GM23248 (cell line): ENCODE data around the gene DIAPH3. TPM values are rescaled to one million over a fixed set of nuclear protein-coding genes. Genes with fewer than 3 reads are reported as not detected.

Experiments used
- DNase-seq: peaks from one replicate; pipeline ENCODE4 v3.0.0-alpha.2; 2015
- H2AFZ ChIP-seq: fragments of 200-600 bp; sonication (generic); 2 replicates; pipeline ENCODE4 v1.6.1; 2016; ENCODE audit warnings: antibody characterized with exemption
- H3F3A ChIP-seq: fragments of 200-600 bp; sonication (generic); 2 replicates; pipeline ENCODE4 v1.6.1; 2016; ENCODE audit warnings: mild to moderate bottlenecking, antibody characterized with exemption, mixed run types; ENCODE audit not compliant: insufficient read depth
- H3K27ac ChIP-seq: fragments of 200-600 bp; sonication (generic); 2 replicates; pipeline ENCODE4 v1.5.1; 2016; ENCODE audit warnings: mild to moderate bottlenecking
- H3K27me3 ChIP-seq: fragments of 200-600 bp; sonication (generic); replicated peaks from 2 replicates; pipeline ENCODE4 v1.6.1; 2016; ENCODE audit warnings: mild to moderate bottlenecking; ENCODE audit not compliant: insufficient read depth
- H3K36me3 ChIP-seq: fragments of 200-600 bp; sonication (generic); 2 replicates; pipeline ENCODE4 v1.6.1; 2016; ENCODE audit warnings: low read depth, mild to moderate bottlenecking
- H3K4me1 ChIP-seq: fragments of 200-600 bp; sonication (generic); 2 replicates; pipeline ENCODE4 v1.6.1; 2016; ENCODE audit warnings: mild to moderate bottlenecking; ENCODE audit not compliant: insufficient read depth
- H3K4me2 ChIP-seq: fragments of 200-600 bp; sonication (generic); one replicate; pipeline ENCODE4 v1.6.1; 2016; ENCODE audit warnings: mild to moderate bottlenecking; ENCODE audit not compliant: unreplicated experiment
- H3K4me3 ChIP-seq: fragments of 200-600 bp; sonication (generic); 2 replicates; pipeline ENCODE4 v1.5.1; 2016; ENCODE audit warnings: mild to moderate bottlenecking
- H3K79me2 ChIP-seq: fragments of 200-600 bp; sonication (generic); 2 replicates; pipeline ENCODE4 v1.6.1; 2016; ENCODE audit warnings: mild to moderate bottlenecking; ENCODE audit not compliant: insufficient read depth
- H3K9ac ChIP-seq: fragments of 200-600 bp; sonication (generic); 2 replicates; pipeline ENCODE4 v1.6.1; 2016; ENCODE audit warnings: mild to moderate bottlenecking
- H3K9me2 ChIP-seq: fragments of 200-600 bp; sonication (generic); 2 replicates; pipeline ENCODE4 v1.6.1; 2016; ENCODE audit warnings: mixed run types, mild to moderate bottlenecking, moderate library complexity; ENCODE audit not compliant: insufficient read depth
- H3K9me3 ChIP-seq: fragments of 200-600 bp; sonication (generic); one replicate; pipeline ENCODE4 v1.6.1; 2017; ENCODE audit warnings: low read depth
- H4K20me1 ChIP-seq: fragments of 200-600 bp; sonication (generic); 2 replicates; pipeline ENCODE4 v1.6.0; 2016; ENCODE audit not compliant: insufficient read depth
- EZH2 ChIP-seq: fragments of 200-600 bp; sonication (generic); IDR thresholded peaks from 2 replicates; pipeline ENCODE4 v1.6.1; 2018; ENCODE audit warnings: antibody characterized with exemption, mild to moderate bottlenecking; ENCODE audit not compliant: insufficient read depth, poor library complexity, severe bottlenecking
- EZH2phosphoT487 ChIP-seq: fragments of 200-600 bp; sonication (generic); IDR thresholded peaks from 2 replicates; pipeline ENCODE4 v1.6.1; 2018; ENCODE audit warnings: antibody characterized with exemption, moderate library complexity, mild to moderate bottlenecking, low read depth; ENCODE audit not compliant: insufficient read depth
- WGBS, 2 experiments: methylation state at CpG; one replicate each; pipeline ENCODE4 v1.1.6; 2015 to 2017; ENCODE audit warnings: low lambda C conversion rate in 2 of 2, low coverage in 1 of 2; ENCODE audit errors: missing lambda C conversion rate in 2 of 2; 5-methylcytosine and 5-hydroxymethylcytosine counted together
- in situ Hi-C: fragments of 300-500 bp; cut with MboI; formaldehyde crosslinking; loops from 2 replicates; pipeline ENCODE4 v1.15.0; 2020
- polyA plus RNA-seq: library from polyadenylated mRNA; unstranded; fragments of >200 nt; fragmentation: Nextera tagmentation; extraction: Ambion mirVana; gene quantifications from 2 replicates; pipeline ENCODE4 v1.2.1, GENCODE V29; 2016
- total RNA-seq: library from RNA; depleted of rRNA; stranded (reverse); fragments of >200 nt; shearing (Covaris generic); gene quantifications from 2 replicates; pipeline ENCODE4 v1.2.3, GENCODE V29; 2014

DIAPH3 gene
- total and polyA plus RNA-seq, 2 experiments from 2014 or later = 12.1 to 18.1 TPM

DNA sequence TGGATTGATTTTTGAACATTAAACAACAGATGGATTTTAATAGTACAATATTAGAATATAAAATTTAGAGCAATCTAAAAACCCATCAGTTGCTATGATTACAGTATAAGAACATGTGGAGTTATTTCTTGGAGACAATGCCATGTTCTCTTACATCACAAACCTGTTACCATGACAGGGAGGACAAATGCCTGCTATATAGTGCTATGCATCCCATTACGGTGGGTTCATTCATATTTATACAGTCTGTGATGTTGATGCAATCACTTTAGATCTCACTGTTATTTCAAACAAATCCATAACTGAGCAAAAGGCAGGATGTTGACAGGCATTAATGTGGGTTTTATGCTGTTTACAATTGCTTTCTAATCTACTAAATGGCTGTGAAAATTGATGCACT is 467.5 kb downstream of the DIAPH3 start:
- Histone ChIP-seq H3K4me1 (peaks cover 8% of the 10 kb centered on the region), H4K20me1 (no peaks in the 10 kb centered on the region), H2AFZ (no peak overlapping the region), H3K9ac (no peak overlapping the region), H3K27me3 (no peaks in the 10 kb centered on the region), H3K4me3 (no peak overlapping the region), H3K4me2 (no peak overlapping the region), H3K9me2 (no peaks in the 10 kb centered on the region), H3K36me3 (no peaks in the 10 kb centered on the region), H3K27ac (no peak overlapping the region), H3K9me3 (no peaks in the 10 kb centered on the region), H3F3A (no peaks in the 10 kb centered on the region; the same call in 1 of the 2 replicates), H3K79me2 (no peaks in the 10 kb centered on the region)
- 91 to 100% methylated on average over 1 of the region's 1 CpG for WGBS, 2 experiments
- TF ChIP-seq EZH2 (no peak), EZH2phosphoT487 (no peak)
- DNase-seq = no peak
- in situ Hi-C loops = no loop called here

DNA sequence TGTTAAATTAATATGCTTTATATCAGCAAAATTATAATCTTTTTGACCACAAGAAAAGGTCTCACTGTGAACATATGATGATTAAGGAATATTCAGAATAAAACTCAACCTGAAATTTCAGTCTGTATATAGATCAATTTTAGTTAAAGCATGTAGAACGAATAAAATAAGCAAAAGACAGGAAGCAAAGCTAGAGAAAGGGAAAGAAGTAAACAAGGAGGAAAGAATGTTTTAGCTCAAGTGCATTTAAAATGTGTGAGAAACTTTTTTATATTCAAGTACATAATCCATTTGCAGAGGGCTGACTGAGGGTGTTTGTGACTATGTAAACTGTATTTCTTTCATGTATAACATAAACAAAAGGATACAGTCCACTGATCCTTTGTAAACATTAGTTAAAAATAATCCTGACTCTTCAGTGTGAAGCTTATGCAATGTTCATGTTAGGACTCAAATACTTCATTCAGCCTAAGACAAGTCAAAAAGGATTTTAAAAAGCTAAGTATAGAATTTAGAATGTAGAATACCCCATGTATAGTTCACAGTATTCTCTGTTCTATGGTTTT is 472.1 kb downstream of the DIAPH3 start:
- H2AFZ ChIP-seq = no peak overlapping the region
- H3K9me3 ChIP-seq = no peaks in the 10 kb centered on the region
- peaks cover 13% of the 10 kb centered on the region for H3K4me1 ChIP-seq
- no peaks in the 10 kb centered on the region for H4K20me1 ChIP-seq
- no peaks in the 10 kb centered on the region for H3F3A ChIP-seq
- no peaks in the 10 kb centered on the region for H3K9me2 ChIP-seq
- TF ChIP-seq EZH2 = no peak
- no peak for TF ChIP-seq EZH2phosphoT487
- peak overlapping the region; percentile 19 for H3K4me2 ChIP-seq
- H3K27ac ChIP-seq = no peak overlapping the region
- no peak overlapping the region for H3K9ac ChIP-seq
- 94 to 100% methylated on average over 1 of the region's 1 CpG for WGBS, 2 experiments
- DNase-seq = peak; percentile 6
- in situ Hi-C loops = no loop called here
- no peaks in the 10 kb centered on the region for H3K27me3 ChIP-seq
- H3K79me2 ChIP-seq = no peaks in the 10 kb centered on the region
- H3K36me3 ChIP-seq = no peaks in the 10 kb centered on the region
- H3K4me3 ChIP-seq = no peak overlapping the region

DNA sequence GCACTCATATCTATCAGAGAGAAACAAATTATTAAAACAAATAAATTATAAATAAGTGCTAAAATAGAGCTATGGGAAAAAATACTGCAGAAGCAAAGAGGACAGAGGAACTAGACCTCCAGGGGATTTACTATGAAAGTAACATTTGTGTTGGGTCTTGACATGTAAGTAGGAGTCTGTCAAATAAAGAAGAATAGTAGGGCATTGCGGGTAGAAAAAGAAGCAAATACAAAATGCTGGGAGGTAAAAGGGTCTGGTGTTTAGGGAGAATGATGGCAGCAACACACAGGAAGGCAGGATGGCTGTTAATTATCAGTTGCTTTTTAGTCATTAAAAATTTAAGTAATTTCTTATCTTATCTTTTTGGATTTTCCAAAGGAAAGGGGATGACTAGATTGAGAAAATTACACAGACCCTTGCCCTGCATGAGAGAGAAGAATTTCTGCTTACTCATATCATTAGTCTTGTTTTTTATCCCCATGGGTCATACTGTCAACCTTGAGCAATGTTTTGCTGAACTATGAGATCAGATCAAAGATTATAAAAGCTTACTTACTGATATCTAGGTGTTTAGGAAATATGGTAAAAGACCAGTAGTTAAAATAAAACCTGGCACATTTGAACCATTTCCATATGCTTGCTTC is 472.7 kb downstream of the DIAPH3 start:
- no peaks in the 10 kb centered on the region for H3K27me3 ChIP-seq
- 94% methylated on average over 1 of the region's 1 CpG for WGBS, 2 experiments
- H3K4me2 ChIP-seq = peak overlapping the region; percentile 19
- no peaks in the 10 kb centered on the region for H3F3A ChIP-seq
- H3K9me3 ChIP-seq = no peaks in the 10 kb centered on the region
- H3K4me1 ChIP-seq = peaks cover 13% of the 10 kb centered on the region
- H3K79me2 ChIP-seq = no peaks in the 10 kb centered on the region
- H3K9ac ChIP-seq = no peak overlapping the region
- no peaks in the 10 kb centered on the region for H4K20me1 ChIP-seq
- TF ChIP-seq EZH2 = no peak
- TF ChIP-seq EZH2phosphoT487 = no peak
- no peaks in the 10 kb centered on the region for H3K9me2 ChIP-seq
- DNase-seq = peak; percentile 28
- no peaks in the 10 kb centered on the region for H3K36me3 ChIP-seq
- in situ Hi-C loops = no loop called here
- H3K4me3 ChIP-seq = no peak overlapping the region
- H2AFZ ChIP-seq = no peak overlapping the region
- no peak overlapping the region for H3K27ac ChIP-seq

DNA sequence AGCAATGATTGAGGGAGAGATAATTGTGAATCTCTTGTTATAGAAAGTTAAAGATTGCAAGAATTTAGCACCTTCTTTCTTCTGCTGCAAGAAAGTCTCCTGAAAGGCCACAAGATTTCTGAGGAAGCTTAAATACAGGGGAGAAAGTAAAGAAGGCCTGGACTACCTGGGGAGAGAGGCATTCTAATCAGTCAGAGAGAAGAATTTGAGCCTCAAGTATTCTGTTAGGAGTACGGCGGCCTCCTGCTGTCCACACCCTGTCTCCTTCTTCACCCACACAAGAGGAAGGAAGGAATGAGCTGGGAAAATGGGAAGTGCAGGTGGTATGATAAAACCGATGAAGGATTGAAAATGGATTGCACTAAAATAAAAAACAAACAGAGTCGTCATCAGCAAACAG is 474.7 kb downstream of the DIAPH3 start:
- in situ Hi-C loops = no loop called here
- H4K20me1 ChIP-seq = no peaks in the 10 kb centered on the region
- no peak overlapping the region for H3K9ac ChIP-seq
- no peak for DNase-seq
- WGBS, 2 experiments = 98% methylated on average over 4 of the region's 4 CpGs
- no peaks in the 10 kb centered on the region for H3K36me3 ChIP-seq
- no peak overlapping the region for H3K4me2 ChIP-seq
- no peaks in the 10 kb centered on the region for H3K9me2 ChIP-seq
- no peaks in the 10 kb centered on the region for H3K9me3 ChIP-seq
- H3K79me2 ChIP-seq = no peaks in the 10 kb centered on the region
- H3K4me3 ChIP-seq = no peak overlapping the region
- no peaks in the 10 kb centered on the region for H3F3A ChIP-seq
- H3K27ac ChIP-seq = no peak overlapping the region
- no peak for TF ChIP-seq EZH2
- no peak for TF ChIP-seq EZH2phosphoT487
- H3K4me1 ChIP-seq = peaks cover 13% of the 10 kb centered on the region
- H2AFZ ChIP-seq = no peak overlapping the region
- no peaks in the 10 kb centered on the region for H3K27me3 ChIP-seq
